OCI-LY3 (cell line): ENCODE data around the gene SHQ1.

ENCODE experiments used
- H2AFZ ChIP-seq: fragments of 200-600, 300-600 bp; shearing (Covaris generic); 2 replicates; pipeline ENCODE4 v1.6.0; 2014; ENCODE audit warnings: antibody characterized with exemption, low read depth, low read length
- H3K27ac ChIP-seq: fragments of 200-600, 300-600 bp; sonication (generic); 2 replicates; pipeline ENCODE4 v1.5.1; 2014; ENCODE audit warnings: mild to moderate bottlenecking, low read length, moderate library complexity, mixed read lengths
- H3K27me3 ChIP-seq: fragments of 200-600, 300-600 bp; sonication (generic); 2 replicates; pipeline ENCODE4 v1.6.1; 2014; ENCODE audit warnings: low read depth, low read length, mixed read lengths
- H3K36me3 ChIP-seq: fragments of 200-600, 300-600 bp; sonication (generic); replicated peaks from 2 replicates; pipeline ENCODE3; 2014; ENCODE audit warnings: low read depth, low read length, mixed read lengths
- H3K4me1 ChIP-seq: fragments of 300-600, 200-600 bp; sonication (generic); 2 replicates; pipeline ENCODE4 v1.6.1; 2014; ENCODE audit warnings: low read length, mixed read lengths
- H3K4me2 ChIP-seq: fragments of 200-600, 300-600 bp; sonication (generic); 2 replicates; pipeline ENCODE4 v1.6.1; 2014; ENCODE audit warnings: low read length, mixed read lengths
- H3K4me3 ChIP-seq: fragments of 300-600, 200-600 bp; sonication (generic); 2 replicates; pipeline ENCODE4 v1.5.1; 2014; ENCODE audit warnings: antibody characterized with exemption, mild to moderate bottlenecking, low read length, moderate library complexity
- H3K79me2 ChIP-seq: fragments of 300-600, 200-600 bp; shearing (Covaris generic); 2 replicates; pipeline ENCODE4 v1.6.1; 2014; ENCODE audit warnings: mild to moderate bottlenecking, low read length, mixed read lengths
- H3K9ac ChIP-seq: fragments of 300-600, 200-600 bp; shearing (Covaris generic); 2 replicates; pipeline ENCODE4 v1.6.0; 2014; ENCODE audit warnings: mild to moderate bottlenecking, low read length, moderate library complexity
- H3K9me3 ChIP-seq: fragments of 200-600, 300-600 bp; shearing (Covaris generic); 2 replicates; pipeline ENCODE4 v1.6.1; 2014; ENCODE audit warnings: low read length, mixed read lengths; ENCODE audit not compliant: insufficient read depth
- H4K20me1 ChIP-seq: fragments of 200-600, 300-600 bp; sonication (generic); 2 replicates; pipeline ENCODE4 v1.6.1; 2016; ENCODE audit warnings: low read length, mixed read lengths; ENCODE audit not compliant: insufficient read depth
- CTCF ChIP-seq: fragments of 200-600, 300-600 bp; sonication (generic); IDR thresholded peaks from 2 replicates; pipeline ENCODE4 v1.5.1; 2014; ENCODE audit warnings: antibody characterized with exemption, low read length, low read depth
- EZH2phosphoT487 ChIP-seq: fragments of 200-600 bp; shearing (Covaris generic); IDR thresholded peaks from 2 replicates; pipeline ENCODE4 v1.6.1; 2018; ENCODE audit warnings: antibody characterized with exemption, mixed run types, low read depth

The SHQ1 gene

DNA sequence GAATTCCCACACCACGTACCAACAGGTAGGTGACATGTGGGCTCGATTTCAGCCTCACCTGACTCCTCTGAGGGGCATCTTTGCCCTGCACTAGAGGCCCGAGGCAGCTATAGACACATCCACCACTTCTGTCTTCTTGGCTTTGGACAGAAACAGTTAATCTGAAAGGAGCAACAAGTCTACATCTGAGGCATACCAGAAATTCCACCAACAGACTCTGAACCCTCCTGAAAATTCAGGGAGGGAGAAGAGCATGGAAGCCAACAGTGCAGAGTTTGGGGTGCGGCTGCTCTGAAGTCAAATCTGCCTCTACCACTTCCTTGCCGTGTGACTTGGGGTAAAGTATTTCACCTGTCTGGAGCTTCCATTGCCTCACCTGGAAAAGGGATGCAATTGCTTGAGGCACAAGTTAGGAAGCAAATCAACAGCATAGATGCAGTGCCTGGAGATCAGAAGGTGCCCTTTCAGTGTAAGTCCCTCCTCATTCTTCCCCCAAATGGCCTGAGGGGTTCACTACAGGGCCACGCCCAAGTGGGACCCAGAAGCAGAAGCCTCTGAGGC lies 119.8 kb downstream of the SHQ1 start:
- Histone ChIP-seq H3K4me2 (no peak overlapping the region), H3K36me3 (no peaks in the 10 kb centered on the region), H3K27me3 (peaks cover 8% of the 10 kb centered on the region; the same call in 1 of the 2 replicates), H3K79me2 (no peaks in the 10 kb centered on the region), H2AFZ (no peak overlapping the region), H3K4me1 (peaks cover 3% of the 10 kb centered on the region), H3K27ac (no peak overlapping the region), H3K4me3 (no peak overlapping the region), H3K9me3 (peaks cover 6% of the 10 kb centered on the region; the same call in 1 of the 2 replicates), H4K20me1 (no peaks in the 10 kb centered on the region), H3K9ac (no peak overlapping the region)
- TF ChIP-seq CTCF (no peak), EZH2phosphoT487 (no peak)

DNA sequence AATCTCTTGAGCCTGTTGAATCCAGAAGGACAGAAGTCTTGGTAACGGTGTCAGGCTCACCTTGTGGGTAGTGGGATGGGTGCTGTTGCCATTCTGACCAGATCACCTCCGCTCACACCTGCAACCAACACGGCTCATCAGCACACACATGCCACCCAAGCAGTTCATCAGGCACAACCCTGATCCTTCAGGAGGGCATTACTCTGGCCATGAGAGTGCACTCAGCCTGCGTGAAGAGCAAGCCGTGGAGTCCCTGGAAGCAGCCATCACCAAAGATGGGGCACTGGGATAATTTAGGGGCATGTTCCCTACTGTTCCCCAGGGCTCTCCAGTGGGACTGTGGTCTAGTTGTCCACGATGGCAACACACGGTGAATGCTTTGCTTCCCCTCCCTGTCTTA lies 120.5 kb downstream of the SHQ1 start:
- H3K4me2 ChIP-seq, result no peak overlapping the region
- no peaks in the 10 kb centered on the region for H4K20me1 ChIP-seq

DNA sequence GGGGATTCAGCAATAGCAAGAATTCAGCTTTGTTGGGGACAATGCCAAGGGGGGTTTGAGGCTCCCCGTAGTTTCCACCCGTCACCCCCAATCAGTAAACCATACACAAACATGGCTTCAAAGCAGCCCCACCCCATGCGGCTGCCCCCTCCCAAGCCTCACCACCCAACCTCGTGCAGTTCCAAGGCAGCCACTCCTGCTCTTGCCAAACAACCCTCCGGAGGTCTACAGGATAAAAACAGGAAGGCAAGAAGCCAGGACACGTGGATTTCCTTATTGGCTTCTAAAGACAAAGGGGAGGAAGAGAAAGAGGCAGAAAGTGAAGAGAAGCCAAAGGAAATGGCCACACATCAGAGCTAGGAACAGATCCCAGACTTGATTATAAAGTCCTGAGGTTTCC lies 121.1 kb downstream of the SHQ1 start:
- TF ChIP-seq CTCF (no peak), EZH2phosphoT487 (no peak)
- Histone ChIP-seq H3K27ac (no peak overlapping the region), H3K9me3 (no peaks in the 10 kb centered on the region)

More for the DNA sequence above, 120.5 kb downstream of the SHQ1 start:
- Histone ChIP-seq H3K9ac (no peak overlapping the region), H3K4me1 (peaks cover 9% of the 10 kb centered on the region), H3K9me3 (0 out of 2 replicates have a peak, but pooled peaks cover under 1% of the 10 kb centered on the region), H3K27ac (no peak overlapping the region), H3K36me3 (no peaks in the 10 kb centered on the region), H3K79me2 (no peaks in the 10 kb centered on the region), H3K4me3 (no peak overlapping the region), H3K27me3 (peaks cover 8% of the 10 kb centered on the region; the same call in 1 of the 2 replicates), H2AFZ (no peak overlapping the region)
- TF ChIP-seq EZH2phosphoT487 (no peak), CTCF (no peak)

GRCh38 chr3:72725229-72725628 lies 123.0 kb downstream of the SHQ1 start:
- H3K27me3 ChIP-seq, result peaks cover 8% of the 10 kb centered on the region; the same call in 1 of the 2 replicates
- H2AFZ ChIP-seq, result no peak overlapping the region
- H3K27ac ChIP-seq, result no peak overlapping the region
- TF ChIP-seq CTCF (no peak), EZH2phosphoT487 (no peak)
- H3K36me3 ChIP-seq, result no peaks in the 10 kb centered on the region
- H3K79me2 ChIP-seq, result no peaks in the 10 kb centered on the region
- H3K4me2 ChIP-seq, result no peak overlapping the region
- no peaks in the 10 kb centered on the region for H3K9me3 ChIP-seq
- peaks cover 9% of the 10 kb centered on the region for H3K4me1 ChIP-seq
- no peak overlapping the region for H3K9ac ChIP-seq
- no peaks in the 10 kb centered on the region for H4K20me1 ChIP-seq
- H3K4me3 ChIP-seq, result no peak overlapping the region

More for the DNA sequence above, 121.1 kb downstream of the SHQ1 start:
- Histone ChIP-seq H3K4me3 (no peak overlapping the region), H3K4me1 (peaks cover 9% of the 10 kb centered on the region), H3K4me2 (no peak overlapping the region), H2AFZ (no peak overlapping the region), H3K36me3 (no peaks in the 10 kb centered on the region), H3K27me3 (peaks cover 8% of the 10 kb centered on the region; the same call in 1 of the 2 replicates), H4K20me1 (no peaks in the 10 kb centered on the region), H3K9ac (no peak overlapping the region), H3K79me2 (no peaks in the 10 kb centered on the region)
